Measurements from ENCODE around the gene AMN1.

DNA sequence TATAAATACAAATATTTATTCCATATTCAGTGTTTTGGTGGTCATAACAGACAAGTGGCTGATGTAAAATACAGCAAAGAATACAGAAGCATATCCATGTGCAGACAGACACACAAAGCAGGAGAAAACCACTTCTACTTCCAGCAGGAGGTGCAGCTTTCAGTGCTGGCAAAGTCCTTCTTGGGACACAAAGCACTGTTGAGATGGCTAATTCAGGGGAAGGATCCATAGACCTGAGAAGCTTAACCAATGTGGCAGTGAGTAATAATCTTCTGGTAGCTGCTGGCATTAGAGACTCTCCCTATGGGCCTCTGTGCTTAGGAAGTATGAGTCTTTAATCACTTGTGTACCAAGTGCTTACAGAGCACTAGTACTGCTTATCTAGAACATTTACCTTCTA, 26.8 kb downstream of the AMN1 start:
- TF ChIP-seq, protein P1, sequence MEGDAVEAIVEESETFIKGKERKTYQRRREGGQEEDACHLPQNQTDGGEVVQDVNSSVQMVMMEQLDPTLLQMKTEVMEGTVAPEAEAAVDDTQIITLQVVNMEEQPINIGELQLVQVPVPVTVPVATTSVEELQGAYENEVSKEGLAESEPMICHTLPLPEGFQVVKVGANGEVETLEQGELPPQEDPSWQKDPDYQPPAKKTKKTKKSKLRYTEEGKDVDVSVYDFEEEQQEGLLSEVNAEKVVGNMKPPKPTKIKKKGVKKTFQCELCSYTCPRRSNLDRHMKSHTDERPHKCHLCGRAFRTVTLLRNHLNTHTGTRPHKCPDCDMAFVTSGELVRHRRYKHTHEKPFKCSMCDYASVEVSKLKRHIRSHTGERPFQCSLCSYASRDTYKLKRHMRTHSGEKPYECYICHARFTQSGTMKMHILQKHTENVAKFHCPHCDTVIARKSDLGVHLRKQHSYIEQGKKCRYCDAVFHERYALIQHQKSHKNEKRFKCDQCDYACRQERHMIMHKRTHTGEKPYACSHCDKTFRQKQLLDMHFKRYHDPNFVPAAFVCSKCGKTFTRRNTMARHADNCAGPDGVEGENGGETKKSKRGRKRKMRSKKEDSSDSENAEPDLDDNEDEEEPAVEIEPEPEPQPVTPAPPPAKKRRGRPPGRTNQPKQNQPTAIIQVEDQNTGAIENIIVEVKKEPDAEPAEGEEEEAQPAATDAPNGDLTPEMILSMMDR (conservative IDR thresholded peaks at IDR 0.05 in 1 of 2, IDR thresholded peaks at IDR 0.05 in 1 of 2; ENCODE audit: low read depth in 1 of 2, low read length in 2 of 2), result no peak
- no peak for TF ChIP-seq EZH2 (IDR thresholded peaks at IDR 0.05; ENCODE audit: low read length, missing control alignments)
